ENCODE results near the gene FGA.

FGA gene

GRCh38 chr4:154614306-154614705, 23.8 kb upstream of the FGA start (continued):
- TF ChIP-seq PATZ1 (CRISPR knock-in tag; IDR thresholded peaks at IDR 0.05; ENCODE audit: borderline replicate concordance), result no peak

- ATAC-seq, result no peak
- TF ChIP-seq ESRRG (CRISPR knock-in tag; IDR thresholded peaks at IDR 0.05) (no peak), GLIS3 (CRISPR knock-in tag; IDR thresholded peaks at IDR 0.05) (no peak), OSR1 (CRISPR knock-in tag; IDR thresholded peaks at IDR 0.05) (no peak), PPARA (CRISPR knock-in tag; IDR thresholded peaks at IDR 0.05; ENCODE audit: borderline replicate concordance) (no peak), SNAI2 (CRISPR knock-in tag; IDR thresholded peaks at IDR 0.05) (no peak), ZC3H10 (CRISPR knock-in tag; IDR thresholded peaks at IDR 0.05) (no peak), TCF4 (CRISPR knock-in tag; IDR thresholded peaks at IDR 0.05; ENCODE audit: borderline replicate concordance) (no peak), POU6F1 (CRISPR knock-in tag; IDR thresholded peaks at IDR 0.05; ENCODE audit: borderline replicate concordance, low read depth) (no peak), ARNTL (CRISPR knock-in tag; IDR thresholded peaks at IDR 0.05; ENCODE audit: borderline replicate concordance, low read depth) (no peak), BACH2 (CRISPR knock-in tag; IDR thresholded peaks at IDR 0.05; ENCODE audit: borderline replicate concordance) (no peak), CREB5 (CRISPR knock-in tag; IDR thresholded peaks at IDR 0.05; ENCODE audit: low read depth) (no peak), ZFP30 (CRISPR knock-in tag; IDR thresholded peaks at IDR 0.05) (no peak), TOX (CRISPR knock-in tag; IDR thresholded peaks at IDR 0.05; ENCODE audit: borderline replicate concordance) (no peak), RARB (CRISPR knock-in tag; IDR thresholded peaks at IDR 0.05) (no peak), ZFP3 (CRISPR knock-in tag; IDR thresholded peaks at IDR 0.05) (no peak), CSDC2 (CRISPR knock-in tag; IDR thresholded peaks at IDR 0.05) (no peak)
Measured at GRCh38 chr4:154612472-154613414, 22.2 kb upstream of the FGA start, which contains the start of gene FGG. TSS of gene FGG (minus strand) at chr4:154612656. CDS start at chr4:154612609, 47 bp downstream.

GRCh38 chr4:154611833-154612232, 21.3 kb upstream of the FGA start:
- TF ChIP-seq OSR1 (CRISPR knock-in tag; IDR thresholded peaks at IDR 0.05) (no peak), ZFP30 (CRISPR knock-in tag; IDR thresholded peaks at IDR 0.05) (no peak), ZFP3 (CRISPR knock-in tag; IDR thresholded peaks at IDR 0.05) (no peak), TCF4 (CRISPR knock-in tag; IDR thresholded peaks at IDR 0.05; ENCODE audit: borderline replicate concordance) (no peak), ARNTL (CRISPR knock-in tag; IDR thresholded peaks at IDR 0.05; ENCODE audit: borderline replicate concordance, low read depth) (no peak), TSHZ2 (CRISPR knock-in tag; IDR thresholded peaks at IDR 0.05) (no peak), TOX (CRISPR knock-in tag; IDR thresholded peaks at IDR 0.05; ENCODE audit: borderline replicate concordance) (no peak)
- ATAC-seq, result no peak

GRCh38 chr4:154610582-154610981, 20.0 kb upstream of the FGA start:
- no peak for ATAC-seq
- TF ChIP-seq CREB5 (CRISPR knock-in tag; IDR thresholded peaks at IDR 0.05; ENCODE audit: low read depth) (no peak), ZNF565 (CRISPR knock-in tag; conservative IDR thresholded peaks at IDR 0.05; ENCODE audit: low read depth) (no peak), ZFP30 (CRISPR knock-in tag; IDR thresholded peaks at IDR 0.05) (no peak), POU6F1 (CRISPR knock-in tag; IDR thresholded peaks at IDR 0.05; ENCODE audit: borderline replicate concordance, low read depth) (no peak), ARNTL (CRISPR knock-in tag; IDR thresholded peaks at IDR 0.05; ENCODE audit: borderline replicate concordance, low read depth) (no peak), PPARA (CRISPR knock-in tag; IDR thresholded peaks at IDR 0.05; ENCODE audit: borderline replicate concordance) (no peak), GLIS3 (CRISPR knock-in tag; IDR thresholded peaks at IDR 0.05) (no peak), ESRRG (CRISPR knock-in tag; IDR thresholded peaks at IDR 0.05) (no peak), CSRNP3 (CRISPR knock-in tag; IDR thresholded peaks at IDR 0.05) (no peak), RARB (CRISPR knock-in tag; IDR thresholded peaks at IDR 0.05) (no peak), ZNF70 (CRISPR knock-in tag; IDR thresholded peaks at IDR 0.05) (no peak), BACH2 (CRISPR knock-in tag; IDR thresholded peaks at IDR 0.05; ENCODE audit: borderline replicate concordance) (no peak)

Measured in SK-N-SH treated with all-trans-retinoic acid at 6 μM for 48 hours (cell line).